Measurements from ENCODE around the gene RNF214. TPM values are rescaled to one million over a fixed set of nuclear protein-coding genes. Genes with fewer than 3 reads are reported as not detected.

RNF214 gene
- total and polyA plus RNA-seq, 5 donors from 2014 or later: 51.0 to 69.6 (median 54.6) TPM

- Histone ChIP-seq H3K27ac (ENCODE audit: insufficient read depth, low read length, poor library complexity, severe bottlenecking) (no peak overlapping the region), H3K27me3 (ENCODE audit: control insufficient read depth, insufficient read depth, low read length) (no peaks in the 10 kb centered on the region), H3K4me3 (ENCODE audit: low read depth, low read length) (no peak overlapping the region), H3K9me3 (ENCODE audit: control insufficient read depth in 2 of 2, low read length in 2 of 2) (no peaks in the 10 kb centered on the region), H3K36me3 (ENCODE audit: control insufficient read depth, insufficient read depth, low read length) (no peaks in the 10 kb centered on the region), H3K4me1 (ENCODE audit: control insufficient read depth, insufficient read depth, low read length, poor library complexity, severe bottlenecking) (peaks cover 5% of the 10 kb centered on the region)
- DNase-seq (no peak), ATAC-seq (ENCODE audit: low read depth in 2 of 2) (no peak)
- H3K9me3 Mint-ChIP-seq: no peaks in the 10 kb centered on the region
- H3K4me3 Mint-ChIP-seq: no peak overlapping the region
- H3K27me3 Mint-ChIP-seq: peaks cover 4% of the 10 kb centered on the region
- peaks cover under 1% of the 10 kb centered on the region for H3K36me3 Mint-ChIP-seq
- no peak overlapping the region for H3K27ac Mint-ChIP-seq
- peaks cover 0 to 18% (median 8%) of the 10 kb centered on the region in 4 donors for H3K4me1 Mint-ChIP-seq
Observed at GRCh38 chr11:117303101-117303500, 70.6 kb downstream of the RNF214 start.

- Mint-ChIP-seq H3K4me1 (peaks cover 0 to 21% (median 8%) of the 10 kb centered on the region in 4 donors), H3K27me3 (peaks cover 4% of the 10 kb centered on the region), H3K36me3 (peaks cover 3% of the 10 kb centered on the region), H3K4me3 (no peak overlapping the region), H3K27ac (no peak overlapping the region), H3K9me3 (no peaks in the 10 kb centered on the region)
- Histone ChIP-seq H3K27me3 (ENCODE audit: control insufficient read depth, insufficient read depth, low read length) (no peaks in the 10 kb centered on the region), H3K36me3 (ENCODE audit: control insufficient read depth, insufficient read depth, low read length) (no peaks in the 10 kb centered on the region), H3K9me3 (ENCODE audit: control insufficient read depth in 2 of 2, low read length in 2 of 2) (no peaks in the 10 kb centered on the region), H3K4me1 (ENCODE audit: control insufficient read depth, insufficient read depth, low read length, poor library complexity, severe bottlenecking) (peaks cover 5% of the 10 kb centered on the region), H3K4me3 (ENCODE audit: low read depth, low read length) (no peak overlapping the region), H3K27ac (ENCODE audit: insufficient read depth, low read length, poor library complexity, severe bottlenecking) (no peak overlapping the region)
- no peak for DNase-seq
- no peak for ATAC-seq (ENCODE audit: low read depth in 2 of 2)
Observed at GRCh38 chr11:117303646-117304315, 71.3 kb downstream of the RNF214 start.

- H3K4me1 Mint-ChIP-seq: peaks cover 0 to 22% (median 6%) of the 10 kb centered on the region in 4 donors
- Histone ChIP-seq H3K27ac (ENCODE audit: insufficient read depth, low read length, poor library complexity, severe bottlenecking) (no peak overlapping the region), H3K36me3 (ENCODE audit: control insufficient read depth, insufficient read depth, low read length) (no peaks in the 10 kb centered on the region), H3K4me3 (ENCODE audit: low read depth, low read length) (no peak overlapping the region), H3K27me3 (ENCODE audit: control insufficient read depth, insufficient read depth, low read length) (no peaks in the 10 kb centered on the region), H3K9me3 (ENCODE audit: control insufficient read depth in 2 of 2, low read length in 2 of 2) (no peaks in the 10 kb centered on the region), H3K4me1 (ENCODE audit: control insufficient read depth, insufficient read depth, low read length, poor library complexity, severe bottlenecking) (peaks cover 5% of the 10 kb centered on the region)
- no peak overlapping the region for H3K4me3 Mint-ChIP-seq
- no peaks in the 10 kb centered on the region for H3K9me3 Mint-ChIP-seq
- H3K27me3 Mint-ChIP-seq: peaks cover 12% of the 10 kb centered on the region
- H3K36me3 Mint-ChIP-seq: peaks cover 6% of the 10 kb centered on the region
- no peak overlapping the region for H3K27ac Mint-ChIP-seq
- DNase-seq (no peak), ATAC-seq (ENCODE audit: low read depth in 2 of 2) (no peak)
Observed at GRCh38 chr11:117305145-117305544, 72.7 kb downstream of the RNF214 start.

- H3K9me3 Mint-ChIP-seq: no peaks in the 10 kb centered on the region
- peaks cover 38% of the 10 kb centered on the region for H3K27me3 Mint-ChIP-seq
- Histone ChIP-seq H3K4me1 (ENCODE audit: control insufficient read depth, insufficient read depth, low read length, poor library complexity, severe bottlenecking) (no peaks in the 10 kb centered on the region), H3K27me3 (ENCODE audit: control insufficient read depth, insufficient read depth, low read length) (no peaks in the 10 kb centered on the region), H3K4me3 (ENCODE audit: low read depth, low read length) (no peak overlapping the region), H3K36me3 (ENCODE audit: control insufficient read depth, insufficient read depth, low read length) (no peaks in the 10 kb centered on the region), H3K9me3 (ENCODE audit: control insufficient read depth in 2 of 2, low read length in 2 of 2) (no peaks in the 10 kb centered on the region), H3K27ac (ENCODE audit: insufficient read depth, low read length, poor library complexity, severe bottlenecking) (no peak overlapping the region)
- no peak for DNase-seq
- peaks cover 0 to 13% (median 3%) of the 10 kb centered on the region in 4 donors for H3K4me1 Mint-ChIP-seq
- H3K27ac Mint-ChIP-seq: no peak overlapping the region
- no peak for ATAC-seq (ENCODE audit: low read depth in 2 of 2)
- no peak overlapping the region for H3K4me3 Mint-ChIP-seq
- peaks cover 6% of the 10 kb centered on the region for H3K36me3 Mint-ChIP-seq
Observed at GRCh38 chr11:117309310-117309709, 76.8 kb downstream of the RNF214 start.

GRCh38 chr11:117313091-117313490, 80.6 kb downstream of the RNF214 start:
- no peaks in the 10 kb centered on the region for H3K36me3 ChIP-seq (ENCODE audit: control insufficient read depth, insufficient read depth, low read length)

GRCh38 chr11:117313828-117314768, 81.6 kb downstream of the RNF214 start:
- H3K27ac ChIP-seq (ENCODE audit: insufficient read depth, low read length, poor library complexity, severe bottlenecking): no peak overlapping the region
- Mint-ChIP-seq H3K9me3 (no peaks in the 10 kb centered on the region), H3K4me1 (peaks cover 4 to 19% (median 10%) of the 10 kb centered on the region in 4 donors), H3K27ac (peak overlapping the region in 1 of 3 donors; percentile 47), H3K4me3 (peak overlapping the region; percentile 73 to 88 (median 74)), H3K36me3 (peaks cover under 1% of the 10 kb centered on the region), H3K27me3 (peaks cover 67% of the 10 kb centered on the region)
- no peaks in the 10 kb centered on the region for H3K36me3 ChIP-seq (ENCODE audit: control insufficient read depth, insufficient read depth, low read length)
- H3K27me3 ChIP-seq (ENCODE audit: control insufficient read depth, insufficient read depth, low read length): peaks cover 6% of the 10 kb centered on the region
- H3K4me3 ChIP-seq (ENCODE audit: low read depth, low read length): no peak overlapping the region
- no peak for ATAC-seq (ENCODE audit: low read depth in 2 of 2)
- H3K9me3 ChIP-seq (ENCODE audit: control insufficient read depth in 2 of 2, low read length in 2 of 2): no peaks in the 10 kb centered on the region
- peaks cover 17% of the 10 kb centered on the region for H3K4me1 ChIP-seq (ENCODE audit: control insufficient read depth, insufficient read depth, low read length, poor library complexity, severe bottlenecking)
- DNase-seq: no peak

More at GRCh38 chr11:117313091-117313490, 80.6 kb downstream of the RNF214 start:
- Mint-ChIP-seq H3K9me3 (no peaks in the 10 kb centered on the region), H3K27ac (no peak overlapping the region), H3K4me1 (peaks cover 4 to 24% (median 10%) of the 10 kb centered on the region in 4 donors), H3K27me3 (peaks cover 63% of the 10 kb centered on the region), H3K36me3 (peaks cover 5% of the 10 kb centered on the region), H3K4me3 (peak overlapping the region in 2 of 4 donors; percentile 51 to 56)
- H3K9me3 ChIP-seq (ENCODE audit: control insufficient read depth in 2 of 2, low read length in 2 of 2): no peaks in the 10 kb centered on the region
- H3K4me1 ChIP-seq (ENCODE audit: control insufficient read depth, insufficient read depth, low read length, poor library complexity, severe bottlenecking): peaks cover 17% of the 10 kb centered on the region
- H3K4me3 ChIP-seq (ENCODE audit: low read depth, low read length): no peak overlapping the region
- ATAC-seq (ENCODE audit: low read depth in 2 of 2) (no peak), DNase-seq (no peak)
- peaks cover 6% of the 10 kb centered on the region for H3K27me3 ChIP-seq (ENCODE audit: control insufficient read depth, insufficient read depth, low read length)
- no peak overlapping the region for H3K27ac ChIP-seq (ENCODE audit: insufficient read depth, low read length, poor library complexity, severe bottlenecking)

- Mint-ChIP-seq H3K27me3 (peaks cover 66% of the 10 kb centered on the region), H3K4me3 (peak overlapping the region in 3 of 4 donors; percentile 73 to 88 (median 74)), H3K9me3 (no peaks in the 10 kb centered on the region), H3K27ac (peak overlapping the region in 2 of 3 donors; percentile 47 to 71), H3K4me1 (peaks cover 4 to 18% (median 10%) of the 10 kb centered on the region in 4 donors), H3K36me3 (no peaks in the 10 kb centered on the region)
- H3K4me1 ChIP-seq (ENCODE audit: control insufficient read depth, insufficient read depth, low read length, poor library complexity, severe bottlenecking): peaks cover 17% of the 10 kb centered on the region
- no peak for DNase-seq
- H3K4me3 ChIP-seq (ENCODE audit: low read depth, low read length): peak overlapping the region; percentile 18
- no peaks in the 10 kb centered on the region for H3K36me3 ChIP-seq (ENCODE audit: control insufficient read depth, insufficient read depth, low read length)
- ATAC-seq (ENCODE audit: low read depth in 2 of 2): no peak
- no peak overlapping the region for H3K27ac ChIP-seq (ENCODE audit: insufficient read depth, low read length, poor library complexity, severe bottlenecking)
- H3K9me3 ChIP-seq (ENCODE audit: control insufficient read depth in 2 of 2, low read length in 2 of 2): no peaks in the 10 kb centered on the region
- peaks cover 6% of the 10 kb centered on the region for H3K27me3 ChIP-seq (ENCODE audit: control insufficient read depth, insufficient read depth, low read length)
Observed at GRCh38 chr11:117314840-117315239, 82.4 kb downstream of the RNF214 start.
